OCI-LY3 (cell line): ENCODE results near the gene PPP1R12B.
A peak's percentile ranks its signal among the peaks of the same experiment; 100 is the strongest.
"Not testable (repeated sequence)": the region's sequence is repeated elsewhere in the genome, so short reads cannot be mapped to it uniquely, and the experiment has no call there.

Experiments used
- H2AFZ ChIP-seq: fragments of 200-600, 300-600 bp; shearing (Covaris generic); 2 replicates; pipeline ENCODE4 v1.6.0; 2014; ENCODE audit warnings: antibody characterized with exemption, low read depth, low read length
- H3K27ac ChIP-seq: fragments of 200-600, 300-600 bp; sonication (generic); 2 replicates; pipeline ENCODE4 v1.5.1; 2014; ENCODE audit warnings: mild to moderate bottlenecking, low read length, moderate library complexity, mixed read lengths
- H3K27me3 ChIP-seq: fragments of 200-600, 300-600 bp; sonication (generic); 2 replicates; pipeline ENCODE4 v1.6.1; 2014; ENCODE audit warnings: low read depth, low read length, mixed read lengths
- H3K36me3 ChIP-seq: fragments of 200-600, 300-600 bp; sonication (generic); replicated peaks from 2 replicates; pipeline ENCODE3; 2014; ENCODE audit warnings: low read depth, low read length, mixed read lengths
- H3K4me1 ChIP-seq: fragments of 300-600, 200-600 bp; sonication (generic); 2 replicates; pipeline ENCODE4 v1.6.1; 2014; ENCODE audit warnings: low read length, mixed read lengths
- H3K4me2 ChIP-seq: fragments of 200-600, 300-600 bp; sonication (generic); 2 replicates; pipeline ENCODE4 v1.6.1; 2014; ENCODE audit warnings: low read length, mixed read lengths
- H3K4me3 ChIP-seq: fragments of 300-600, 200-600 bp; sonication (generic); 2 replicates; pipeline ENCODE4 v1.5.1; 2014; ENCODE audit warnings: antibody characterized with exemption, mild to moderate bottlenecking, low read length, moderate library complexity
- H3K79me2 ChIP-seq: fragments of 300-600, 200-600 bp; shearing (Covaris generic); 2 replicates; pipeline ENCODE4 v1.6.1; 2014; ENCODE audit warnings: mild to moderate bottlenecking, low read length, mixed read lengths
- H3K9ac ChIP-seq: fragments of 300-600, 200-600 bp; shearing (Covaris generic); 2 replicates; pipeline ENCODE4 v1.6.0; 2014; ENCODE audit warnings: mild to moderate bottlenecking, low read length, moderate library complexity
- H3K9me3 ChIP-seq: fragments of 200-600, 300-600 bp; shearing (Covaris generic); 2 replicates; pipeline ENCODE4 v1.6.1; 2014; ENCODE audit warnings: low read length, mixed read lengths; ENCODE audit not compliant: insufficient read depth
- H4K20me1 ChIP-seq: fragments of 200-600, 300-600 bp; sonication (generic); 2 replicates; pipeline ENCODE4 v1.6.1; 2016; ENCODE audit warnings: low read length, mixed read lengths; ENCODE audit not compliant: insufficient read depth
- EZH2phosphoT487 ChIP-seq: fragments of 200-600 bp; shearing (Covaris generic); IDR thresholded peaks from 2 replicates; pipeline ENCODE4 v1.6.1; 2018; ENCODE audit warnings: antibody characterized with exemption, mixed run types, low read depth
- TF ChIP-seq, protein P1 (sequence below): fragments of 200-600, 300-600 bp; sonication (generic); IDR thresholded peaks from 2 replicates; pipeline ENCODE4 v1.5.1; 2014; ENCODE audit warnings: antibody characterized with exemption, low read length, low read depth

The PPP1R12B gene

GRCh38 chr1:202521886-202522285 is 173.4 kb downstream of the PPP1R12B start:
- no peaks in the 10 kb centered on the region for H3K36me3 ChIP-seq
- no peaks in the 10 kb centered on the region for H3K27me3 ChIP-seq
- no peaks in the 10 kb centered on the region for H3K79me2 ChIP-seq
- no peaks in the 10 kb centered on the region for H4K20me1 ChIP-seq
- H2AFZ ChIP-seq, result no peak overlapping the region
- H3K4me2 ChIP-seq, result no peak overlapping the region
- TF ChIP-seq EZH2phosphoT487, result no peak
- TF ChIP-seq, protein P1, sequence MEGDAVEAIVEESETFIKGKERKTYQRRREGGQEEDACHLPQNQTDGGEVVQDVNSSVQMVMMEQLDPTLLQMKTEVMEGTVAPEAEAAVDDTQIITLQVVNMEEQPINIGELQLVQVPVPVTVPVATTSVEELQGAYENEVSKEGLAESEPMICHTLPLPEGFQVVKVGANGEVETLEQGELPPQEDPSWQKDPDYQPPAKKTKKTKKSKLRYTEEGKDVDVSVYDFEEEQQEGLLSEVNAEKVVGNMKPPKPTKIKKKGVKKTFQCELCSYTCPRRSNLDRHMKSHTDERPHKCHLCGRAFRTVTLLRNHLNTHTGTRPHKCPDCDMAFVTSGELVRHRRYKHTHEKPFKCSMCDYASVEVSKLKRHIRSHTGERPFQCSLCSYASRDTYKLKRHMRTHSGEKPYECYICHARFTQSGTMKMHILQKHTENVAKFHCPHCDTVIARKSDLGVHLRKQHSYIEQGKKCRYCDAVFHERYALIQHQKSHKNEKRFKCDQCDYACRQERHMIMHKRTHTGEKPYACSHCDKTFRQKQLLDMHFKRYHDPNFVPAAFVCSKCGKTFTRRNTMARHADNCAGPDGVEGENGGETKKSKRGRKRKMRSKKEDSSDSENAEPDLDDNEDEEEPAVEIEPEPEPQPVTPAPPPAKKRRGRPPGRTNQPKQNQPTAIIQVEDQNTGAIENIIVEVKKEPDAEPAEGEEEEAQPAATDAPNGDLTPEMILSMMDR, result no peak
- H3K4me1 ChIP-seq, result peaks cover 25% of the 10 kb centered on the region
- no peak overlapping the region for H3K4me3 ChIP-seq
- no peaks in the 10 kb centered on the region for H3K9me3 ChIP-seq
- no peak overlapping the region for H3K27ac ChIP-seq
- H3K9ac ChIP-seq, result no peak overlapping the region

GRCh38 chr1:202526056-202526455 is 177.6 kb downstream of the PPP1R12B start:
- H3K9ac ChIP-seq, H3K27ac ChIP-seq, H3K27me3 ChIP-seq, H4K20me1 ChIP-seq, H3K36me3 ChIP-seq, H3K9me3 ChIP-seq, H3K79me2 ChIP-seq, H3K4me2 ChIP-seq, H3K4me3 ChIP-seq, H2AFZ ChIP-seq: not testable (repeated sequence)
- H3K4me1 ChIP-seq, result peaks cover 40% of the 10 kb centered on the region

- not testable (repeated sequence) for H2AFZ ChIP-seq, H3K36me3 ChIP-seq, H3K9ac ChIP-seq, H3K4me3 ChIP-seq, H3K9me3 ChIP-seq, H3K27me3 ChIP-seq, H3K79me2 ChIP-seq, H3K27ac ChIP-seq, H3K4me2 ChIP-seq, H4K20me1 ChIP-seq
- H3K4me1 ChIP-seq, result peaks cover 53% of the 10 kb centered on the region
These were observed 179.7 kb downstream of the PPP1R12B start for GRCh38 chr1:202528096-202528722.

DNA sequence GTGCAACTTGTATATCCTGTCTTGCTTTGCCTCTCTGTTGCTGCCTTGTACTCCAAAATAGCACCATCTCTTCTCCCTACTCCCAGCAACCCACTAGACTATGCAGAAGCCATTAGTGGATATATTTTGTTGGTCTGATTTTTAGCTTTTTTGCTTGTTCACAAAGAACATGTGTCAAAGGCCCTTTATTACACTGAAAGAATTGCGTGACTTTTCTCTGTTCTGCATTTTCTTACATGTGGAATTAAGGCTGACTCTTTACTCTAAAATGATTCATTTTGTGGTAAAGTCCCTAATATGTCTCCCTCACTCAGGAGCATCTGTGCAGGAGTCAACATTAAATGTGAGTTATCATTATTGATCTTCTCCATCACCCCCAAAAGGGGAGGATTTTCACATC is 182.2 kb downstream of the PPP1R12B start:
- H3K27me3 ChIP-seq, H3K9me3 ChIP-seq, H3K36me3 ChIP-seq, H3K79me2 ChIP-seq, H2AFZ ChIP-seq, H4K20me1 ChIP-seq: not testable (repeated sequence)
- Histone ChIP-seq H3K9ac (peak overlapping the region; percentile 69), H3K27ac (peak overlapping the region; percentile 93), H3K4me1 (peaks cover 58% of the 10 kb centered on the region), H3K4me3 (peak overlapping the region; percentile 27), H3K4me2 (peak overlapping the region; percentile 89)

DNA sequence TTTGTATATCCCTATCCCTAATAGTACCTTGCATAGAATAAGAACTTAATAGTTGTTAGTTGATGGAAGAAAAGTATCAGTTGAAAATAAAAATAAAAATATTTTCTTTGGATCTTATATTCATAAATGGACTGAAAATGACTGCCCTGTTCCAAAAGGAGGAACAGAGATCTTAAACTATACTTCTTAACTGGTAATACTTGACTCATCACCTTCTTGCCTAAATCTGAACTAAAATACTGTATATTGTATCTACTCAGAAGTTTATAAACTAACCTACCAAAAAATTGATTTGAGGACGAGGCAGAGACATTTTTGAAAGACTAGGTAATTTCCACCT is 182.9 kb downstream of the PPP1R12B start:
- Histone ChIP-seq H3K27ac (peak overlapping the region; percentile 93), H3K4me3 (peak overlapping the region; percentile 66)

GRCh38 chr1:202531812-202532616 is 183.5 kb downstream of the PPP1R12B start:
- H3K79me2 ChIP-seq, H2AFZ ChIP-seq, H3K27me3 ChIP-seq, H4K20me1 ChIP-seq, H3K9me3 ChIP-seq, H3K36me3 ChIP-seq: not testable (repeated sequence)
- Histone ChIP-seq H3K9ac (peak overlapping the region; percentile 69), H3K4me3 (peak overlapping the region; percentile 66), H3K27ac (peak overlapping the region; percentile 93), H3K4me1 (peaks cover 54% of the 10 kb centered on the region), H3K4me2 (peak overlapping the region; percentile 89)

More for the DNA sequence above, 182.9 kb downstream of the PPP1R12B start:
- H3K4me1 ChIP-seq, result peaks cover 54% of the 10 kb centered on the region
- no peaks in the 10 kb centered on the region for H3K9me3 ChIP-seq
- no peaks in the 10 kb centered on the region for H3K27me3 ChIP-seq
- no peaks in the 10 kb centered on the region for H3K36me3 ChIP-seq
- TF ChIP-seq EZH2phosphoT487, result no peak
- TF ChIP-seq, protein P1, result no peak
- no peak overlapping the region for H2AFZ ChIP-seq
- no peaks in the 10 kb centered on the region for H3K79me2 ChIP-seq
- peak overlapping the region; percentile 69 for H3K9ac ChIP-seq
- H3K4me2 ChIP-seq, result peak overlapping the region; percentile 89
- no peaks in the 10 kb centered on the region for H4K20me1 ChIP-seq

GRCh38 chr1:202539166-202539574 is 190.7 kb downstream of the PPP1R12B start:
- peak overlapping the region; percentile 49 for H3K27ac ChIP-seq
- not testable (repeated sequence) for H3K36me3 ChIP-seq, H2AFZ ChIP-seq, H3K9me3 ChIP-seq, H3K79me2 ChIP-seq, H3K27me3 ChIP-seq, H4K20me1 ChIP-seq
- peak overlapping the region; percentile 11; the same call in 1 of the 2 replicates for H3K9ac ChIP-seq
- peak overlapping the region; percentile 44 for H3K4me3 ChIP-seq
- H3K4me2 ChIP-seq, result peak overlapping the region; percentile 81
- H3K4me1 ChIP-seq, result peaks cover 29% of the 10 kb centered on the region

GRCh38 chr1:202539583-202539982 is 191.1 kb downstream of the PPP1R12B start:
- not testable (repeated sequence) for H3K9ac ChIP-seq, H3K36me3 ChIP-seq, H3K79me2 ChIP-seq, H2AFZ ChIP-seq, H4K20me1 ChIP-seq, H3K9me3 ChIP-seq, H3K27me3 ChIP-seq
- peaks cover 29% of the 10 kb centered on the region for H3K4me1 ChIP-seq
- peak overlapping the region; percentile 81 for H3K4me2 ChIP-seq
- H3K4me3 ChIP-seq, result peak overlapping the region; percentile 33; the same call in 1 of the 2 replicates
- peak overlapping the region; percentile 49 for H3K27ac ChIP-seq
